ENCODE data around the gene HOXA9.
A peak's percentile ranks its signal among the peaks of the same experiment; 100 is the strongest.

HOXA9 gene

GRCh38 chr7:27164367-27165088 lies 809 bp downstream of the HOXA9 start:
- no peak for DNase-seq (ENCODE audit: low spot score)

GRCh38 chr7:27164045-27164366 lies 1.3 kb downstream of the HOXA9 start:
- no peak for DNase-seq (ENCODE audit: low spot score)

- DNase-seq (ENCODE audit: low spot score): no peak
Observed at GRCh38 chr7:27163288-27164044, 1.9 kb downstream of the HOXA9 start.

GRCh38 chr7:27162561-27163287 lies 2.6 kb downstream of the HOXA9 start:
- no peak for DNase-seq (ENCODE audit: low spot score)

GRCh38 chr7:27161721-27162560 lies 3.4 kb downstream of the HOXA9 start:
- DNase-seq (ENCODE audit: low spot score): no peak

GRCh38 chr7:27161214-27161720 lies 4.1 kb downstream of the HOXA9 start:
- DNase-seq (ENCODE audit: low spot score): peak; percentile 12

GRCh38 chr7:27160546-27161213 lies 4.7 kb downstream of the HOXA9 start:
- DNase-seq (ENCODE audit: low spot score): peak; percentile 89

GRCh38 chr7:27160145-27160545 lies 5.2 kb downstream of the HOXA9 start:
- DNase-seq (ENCODE audit: low spot score): no peak

GRCh38 chr7:27159266-27160144 lies 5.8 kb downstream of the HOXA9 start:
- DNase-seq (ENCODE audit: low spot score): no peak

GRCh38 chr7:27158436-27159265 lies 6.7 kb downstream of the HOXA9 start:
- DNase-seq (ENCODE audit: low spot score): no peak

GRCh38 chr7:27157702-27158431 lies 7.5 kb downstream of the HOXA9 start:
- no peak for DNase-seq (ENCODE audit: low spot score)

- no peak for DNase-seq (ENCODE audit: low spot score)
Observed at GRCh38 chr7:27156916-27157701, 8.2 kb downstream of the HOXA9 start.

- no peak for DNase-seq (ENCODE audit: low spot score)
Observed at GRCh38 chr7:27156508-27156898, 8.8 kb downstream of the HOXA9 start, which contains the start of gene HOXA7. Gene HOXA7, minus strand, starts transcription at chr7:27156675. Its CDS starts 130 bp downstream, at chr7:27156545.

- DNase-seq (ENCODE audit: low spot score): no peak
Observed at GRCh38 chr7:27155816-27156507, 9.4 kb downstream of the HOXA9 start.

- no peak for DNase-seq (ENCODE audit: low spot score)
Observed at GRCh38 chr7:27154901-27155815, 10.2 kb downstream of the HOXA9 start.

- DNase-seq (ENCODE audit: low spot score): no peak
Observed at GRCh38 chr7:27154369-27154768, 11.0 kb downstream of the HOXA9 start.

All from Ammon's horn (tissue), 1 donor.